IMR-90 (cell line): ENCODE data around the gene CCDC146.

ENCODE experiments used
- CEBPB ChIP-seq: IDR thresholded peaks from 2 replicates; pipeline ENCODE4 v1.6.1; 2012; ENCODE audit warnings: low read depth, low read length, improper control_type of control experiment
- FOS ChIP-seq: fragments of 150-350 bp; IDR thresholded peaks from 2 replicates; pipeline ENCODE4 v1.6.1; 2016; ENCODE audit warnings: low read depth, low read length
- NFE2L2 ChIP-seq: fragments of 150-350 bp; IDR thresholded peaks from 2 replicates; pipeline ENCODE4 v1.6.1; 2016; ENCODE audit warnings: low read depth, mild to moderate bottlenecking, low read length
- POLR2A ChIP-seq: IDR thresholded peaks from 2 replicates; pipeline ENCODE4 v1.6.1; 2012; ENCODE audit warnings: mild to moderate bottlenecking, low read depth, low read length
- TF ChIP-seq, protein P1 (sequence below): conservative IDR thresholded peaks from 2 replicates; pipeline ENCODE4 v1.5.1; 2012; ENCODE audit warnings: mild to moderate bottlenecking, low read depth, low read length, improper control_type of control experiment
- TF ChIP-seq, protein P2 (sequence below): fragments of 150-350 bp; IDR thresholded peaks from 2 replicates; pipeline ENCODE4 v1.6.1; 2017; ENCODE audit warnings: mild to moderate bottlenecking, antibody characterized with exemption, low read length, low read depth

DNA sequence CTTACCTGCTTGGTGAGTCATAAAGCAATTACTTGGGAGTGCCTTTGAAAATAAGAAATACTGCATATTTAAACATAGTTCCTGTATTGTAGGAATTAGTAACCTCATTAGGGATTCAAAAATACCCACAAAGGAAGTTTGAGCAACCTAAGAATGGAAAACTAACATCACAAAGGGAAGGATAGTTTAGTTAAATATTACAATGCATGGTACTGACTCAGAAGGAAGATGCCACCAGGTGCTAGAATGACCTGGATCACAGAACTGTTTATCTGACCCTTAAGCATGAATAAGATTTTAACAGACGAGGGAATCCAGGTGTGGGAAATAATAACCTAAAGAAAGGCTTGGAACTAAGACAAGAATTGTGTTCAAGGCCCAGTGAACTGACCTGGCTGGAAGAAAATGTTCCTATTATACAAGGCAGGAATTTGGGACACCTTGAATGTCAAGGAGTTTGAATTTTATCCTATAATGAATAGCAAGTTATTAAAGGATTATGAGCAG is 187.4 kb downstream of the CCDC146 start:
- TF ChIP-seq NFE2L2 = no peak
- TF ChIP-seq, protein P1, sequence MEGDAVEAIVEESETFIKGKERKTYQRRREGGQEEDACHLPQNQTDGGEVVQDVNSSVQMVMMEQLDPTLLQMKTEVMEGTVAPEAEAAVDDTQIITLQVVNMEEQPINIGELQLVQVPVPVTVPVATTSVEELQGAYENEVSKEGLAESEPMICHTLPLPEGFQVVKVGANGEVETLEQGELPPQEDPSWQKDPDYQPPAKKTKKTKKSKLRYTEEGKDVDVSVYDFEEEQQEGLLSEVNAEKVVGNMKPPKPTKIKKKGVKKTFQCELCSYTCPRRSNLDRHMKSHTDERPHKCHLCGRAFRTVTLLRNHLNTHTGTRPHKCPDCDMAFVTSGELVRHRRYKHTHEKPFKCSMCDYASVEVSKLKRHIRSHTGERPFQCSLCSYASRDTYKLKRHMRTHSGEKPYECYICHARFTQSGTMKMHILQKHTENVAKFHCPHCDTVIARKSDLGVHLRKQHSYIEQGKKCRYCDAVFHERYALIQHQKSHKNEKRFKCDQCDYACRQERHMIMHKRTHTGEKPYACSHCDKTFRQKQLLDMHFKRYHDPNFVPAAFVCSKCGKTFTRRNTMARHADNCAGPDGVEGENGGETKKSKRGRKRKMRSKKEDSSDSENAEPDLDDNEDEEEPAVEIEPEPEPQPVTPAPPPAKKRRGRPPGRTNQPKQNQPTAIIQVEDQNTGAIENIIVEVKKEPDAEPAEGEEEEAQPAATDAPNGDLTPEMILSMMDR = no peak
- TF ChIP-seq, protein P2, sequence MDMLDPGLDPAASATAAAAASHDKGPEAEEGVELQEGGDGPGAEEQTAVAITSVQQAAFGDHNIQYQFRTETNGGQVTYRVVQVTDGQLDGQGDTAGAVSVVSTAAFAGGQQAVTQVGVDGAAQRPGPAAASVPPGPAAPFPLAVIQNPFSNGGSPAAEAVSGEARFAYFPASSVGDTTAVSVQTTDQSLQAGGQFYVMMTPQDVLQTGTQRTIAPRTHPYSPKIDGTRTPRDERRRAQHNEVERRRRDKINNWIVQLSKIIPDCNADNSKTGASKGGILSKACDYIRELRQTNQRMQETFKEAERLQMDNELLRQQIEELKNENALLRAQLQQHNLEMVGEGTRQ = no peak
- no peak for TF ChIP-seq FOS
- no peak for TF ChIP-seq POLR2A
- no peak for TF ChIP-seq CEBPB
